HepG2 (cell line): ENCODE measurements around the gene HMGN4. TPM values are rescaled to one million over a fixed set of nuclear protein-coding genes. Genes with fewer than 3 reads are reported as not detected.

Experiments used
- BORCS8-MEF2B ChIP-seq: sonication (generic); formaldehyde crosslinking; IDR thresholded peaks from 2 replicates; pipeline ENCODE4 v1.8.0; 2022; ENCODE audit warnings: mild to moderate bottlenecking, missing genetic modification reagents
- CEBPG ChIP-seq: IDR thresholded peaks from 2 replicates; pipeline ENCODE4 v1.6.1; 2016
- ERF ChIP-seq: IDR thresholded peaks from 2 replicates; pipeline ENCODE4 v1.6.1; 2018; ENCODE audit warnings: missing biosample characterization, missing genetic modification reagents
- ETV6 ChIP-seq: sonication (generic); formaldehyde crosslinking; conservative IDR thresholded peaks from 2 replicates; pipeline ENCODE4 v1.4.0; 2020; ENCODE audit warnings: missing genetic modification reagents
- PHF8 ChIP-seq: sonication (generic); formaldehyde crosslinking; IDR thresholded peaks from 2 replicates; pipeline ENCODE4 v1.5.0; 2020; ENCODE audit warnings: missing genetic modification reagents
- SALL1 ChIP-seq: sonication (generic); formaldehyde crosslinking; IDR thresholded peaks from 2 replicates; pipeline ENCODE4 v1.8.0; 2022; ENCODE audit warnings: mild to moderate bottlenecking, missing genetic modification reagents
- SMAD3 ChIP-seq: sonication (generic); formaldehyde crosslinking; IDR thresholded peaks from 2 replicates; pipeline ENCODE4 v1.4.0; 2020; ENCODE audit warnings: missing genetic modification reagents
- SRSF9 ChIP-seq: fragments of 200-400 bp; formaldehyde crosslinking; IDR thresholded peaks from 2 replicates; pipeline ENCODE4 v1.6.1; 2018; ENCODE audit warnings: borderline replicate concordance, mild to moderate bottlenecking, low read depth, low read length; ENCODE audit not compliant: insufficient read depth, poor library complexity, severe bottlenecking
- ZNF235 ChIP-seq: sonication (generic); formaldehyde crosslinking; IDR thresholded peaks from 2 replicates; pipeline ENCODE4 v1.8.1; 2023; ENCODE audit warnings: mild to moderate bottlenecking, missing genetic modification reagents, borderline replicate concordance
- ZNF468 ChIP-seq: sonication (generic); formaldehyde crosslinking; IDR thresholded peaks from 2 replicates; pipeline ENCODE4 v1.8.0; 2022; ENCODE audit warnings: mild to moderate bottlenecking, moderate library complexity, missing genetic modification reagents
- ZNF501 ChIP-seq: sonication (generic); formaldehyde crosslinking; IDR thresholded peaks from 2 replicates; pipeline ENCODE4 v1.5.1; 2020; ENCODE audit warnings: mild to moderate bottlenecking, moderate library complexity, missing genetic modification reagents
- ZNF549 ChIP-seq: sonication (generic); formaldehyde crosslinking; IDR thresholded peaks from 2 replicates; pipeline ENCODE4 v1.5.0; 2020; ENCODE audit warnings: missing genetic modification reagents
- polyA plus RNA-seq, 8 experiments: library from polyadenylated mRNA; depleted of rRNA in 3 of 8; stranded (reverse) in 7 of 8; unstranded in 1 of 8; fragments of >200 nt; fragmentation: Illumina TruSeq in 4 of 8; extraction: Trizol in 4 of 8; gene quantifications; 2 replicates each; pipeline versions ENCODE4 v1.2.1 to v1.2.3, GENCODE V29; 2011 to 2016; ENCODE audit warnings: low read depth in 4 of 8, missing spikeins in 1 of 8, mixed read lengths in 1 of 8; ENCODE audit not compliant: insufficient read depth in 1 of 8
- total RNA-seq, 5 experiments: library from RNA; depleted of rRNA; stranded (reverse); fragments of >200 nt; fragmentation: Illumina TruSeq; extraction: Trizol; gene quantifications; 2 replicates each; pipeline ENCODE4 v1.2.3, GENCODE V29; 2016; ENCODE audit warnings: low read depth in 1 of 5
- TF ChIP-seq, protein P1 (sequence below): sonication (generic); formaldehyde crosslinking; IDR thresholded peaks from 2 replicates; pipeline ENCODE4 v1.8.0; 2022; ENCODE audit warnings: missing genetic modification reagents, low read depth, mild to moderate bottlenecking, borderline replicate concordance
- TF ChIP-seq, protein P2 (sequence below): sonication (generic); formaldehyde crosslinking; IDR thresholded peaks from 2 replicates; pipeline ENCODE4 v1.5.0; 2020; ENCODE audit warnings: mild to moderate bottlenecking, missing genetic modification reagents, borderline replicate concordance
- TF ChIP-seq, protein P3 (sequence below): sonication (generic); formaldehyde crosslinking; IDR thresholded peaks from 2 replicates; pipeline ENCODE4 v1.4.0; 2020; ENCODE audit warnings: mild to moderate bottlenecking, missing genetic modification reagents
- TF ChIP-seq, protein P4 (sequence below): IDR thresholded peaks from 2 replicates; pipeline ENCODE4 v1.6.1; 2016
- TF ChIP-seq, protein P5 (sequence below): IDR thresholded peaks from 2 replicates; pipeline ENCODE4 v1.6.1; 2016; ENCODE audit warnings: missing compliant biosample characterization, missing genetic modification reagents, borderline replicate concordance

Gene HMGN4
- total and polyA plus RNA-seq, 2 of the 13 experiments (the other 11 are each of a cell fraction or from before 2014, with no cell fraction given) = 39.9 to 52.1 TPM

DNA sequence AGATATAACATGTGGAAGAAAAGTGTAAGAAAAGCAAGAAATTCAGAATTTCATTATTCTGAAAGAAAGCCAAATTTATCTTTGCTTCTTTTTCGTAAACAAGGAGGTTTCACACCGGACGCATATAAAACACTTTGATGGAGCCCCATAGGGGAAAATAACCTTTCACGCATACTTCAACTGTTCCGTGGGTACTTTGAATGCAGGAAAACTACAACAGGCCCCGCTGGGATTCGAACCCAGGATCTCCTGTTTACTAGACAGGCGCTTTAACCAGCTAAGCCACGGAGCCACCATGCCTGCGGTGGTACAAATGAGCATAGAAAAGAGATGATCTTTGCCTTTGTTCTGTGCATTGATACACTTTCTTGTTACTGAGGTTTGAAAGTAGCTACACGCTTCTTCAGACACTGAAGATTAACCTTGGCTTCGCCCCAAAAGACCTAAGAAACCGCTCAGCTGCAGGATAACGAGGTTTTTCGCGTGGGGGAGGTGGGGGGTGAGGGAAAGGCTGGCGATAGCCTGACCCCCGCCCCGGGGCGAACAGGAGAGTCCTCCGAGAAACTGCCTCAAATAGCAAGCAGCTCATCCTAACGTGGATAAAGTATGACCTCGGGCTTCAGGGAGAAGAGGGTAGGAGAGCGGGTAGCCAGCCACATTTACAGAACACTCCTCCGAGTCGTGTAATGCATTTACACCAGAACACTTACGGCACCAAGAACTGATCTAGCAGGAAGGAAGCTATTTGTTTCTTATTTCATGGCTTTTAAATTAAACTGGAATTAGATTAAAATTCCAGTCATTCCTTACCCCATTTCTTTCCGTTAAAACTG is 5.3 kb upstream of the HMGN4 start (continued):
- TF ChIP-seq, protein P1, sequence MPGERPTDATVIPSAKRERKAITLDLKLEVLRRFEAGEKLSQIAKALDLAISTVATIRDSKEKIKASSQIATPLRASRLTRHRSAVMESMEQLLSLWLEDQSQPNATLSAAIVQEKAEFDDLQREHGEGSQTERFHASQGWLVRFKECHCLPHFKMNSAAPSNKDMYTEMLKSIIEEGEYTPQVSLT (CRISPR knock-in tag) = no peak
- TF ChIP-seq, protein P2, sequence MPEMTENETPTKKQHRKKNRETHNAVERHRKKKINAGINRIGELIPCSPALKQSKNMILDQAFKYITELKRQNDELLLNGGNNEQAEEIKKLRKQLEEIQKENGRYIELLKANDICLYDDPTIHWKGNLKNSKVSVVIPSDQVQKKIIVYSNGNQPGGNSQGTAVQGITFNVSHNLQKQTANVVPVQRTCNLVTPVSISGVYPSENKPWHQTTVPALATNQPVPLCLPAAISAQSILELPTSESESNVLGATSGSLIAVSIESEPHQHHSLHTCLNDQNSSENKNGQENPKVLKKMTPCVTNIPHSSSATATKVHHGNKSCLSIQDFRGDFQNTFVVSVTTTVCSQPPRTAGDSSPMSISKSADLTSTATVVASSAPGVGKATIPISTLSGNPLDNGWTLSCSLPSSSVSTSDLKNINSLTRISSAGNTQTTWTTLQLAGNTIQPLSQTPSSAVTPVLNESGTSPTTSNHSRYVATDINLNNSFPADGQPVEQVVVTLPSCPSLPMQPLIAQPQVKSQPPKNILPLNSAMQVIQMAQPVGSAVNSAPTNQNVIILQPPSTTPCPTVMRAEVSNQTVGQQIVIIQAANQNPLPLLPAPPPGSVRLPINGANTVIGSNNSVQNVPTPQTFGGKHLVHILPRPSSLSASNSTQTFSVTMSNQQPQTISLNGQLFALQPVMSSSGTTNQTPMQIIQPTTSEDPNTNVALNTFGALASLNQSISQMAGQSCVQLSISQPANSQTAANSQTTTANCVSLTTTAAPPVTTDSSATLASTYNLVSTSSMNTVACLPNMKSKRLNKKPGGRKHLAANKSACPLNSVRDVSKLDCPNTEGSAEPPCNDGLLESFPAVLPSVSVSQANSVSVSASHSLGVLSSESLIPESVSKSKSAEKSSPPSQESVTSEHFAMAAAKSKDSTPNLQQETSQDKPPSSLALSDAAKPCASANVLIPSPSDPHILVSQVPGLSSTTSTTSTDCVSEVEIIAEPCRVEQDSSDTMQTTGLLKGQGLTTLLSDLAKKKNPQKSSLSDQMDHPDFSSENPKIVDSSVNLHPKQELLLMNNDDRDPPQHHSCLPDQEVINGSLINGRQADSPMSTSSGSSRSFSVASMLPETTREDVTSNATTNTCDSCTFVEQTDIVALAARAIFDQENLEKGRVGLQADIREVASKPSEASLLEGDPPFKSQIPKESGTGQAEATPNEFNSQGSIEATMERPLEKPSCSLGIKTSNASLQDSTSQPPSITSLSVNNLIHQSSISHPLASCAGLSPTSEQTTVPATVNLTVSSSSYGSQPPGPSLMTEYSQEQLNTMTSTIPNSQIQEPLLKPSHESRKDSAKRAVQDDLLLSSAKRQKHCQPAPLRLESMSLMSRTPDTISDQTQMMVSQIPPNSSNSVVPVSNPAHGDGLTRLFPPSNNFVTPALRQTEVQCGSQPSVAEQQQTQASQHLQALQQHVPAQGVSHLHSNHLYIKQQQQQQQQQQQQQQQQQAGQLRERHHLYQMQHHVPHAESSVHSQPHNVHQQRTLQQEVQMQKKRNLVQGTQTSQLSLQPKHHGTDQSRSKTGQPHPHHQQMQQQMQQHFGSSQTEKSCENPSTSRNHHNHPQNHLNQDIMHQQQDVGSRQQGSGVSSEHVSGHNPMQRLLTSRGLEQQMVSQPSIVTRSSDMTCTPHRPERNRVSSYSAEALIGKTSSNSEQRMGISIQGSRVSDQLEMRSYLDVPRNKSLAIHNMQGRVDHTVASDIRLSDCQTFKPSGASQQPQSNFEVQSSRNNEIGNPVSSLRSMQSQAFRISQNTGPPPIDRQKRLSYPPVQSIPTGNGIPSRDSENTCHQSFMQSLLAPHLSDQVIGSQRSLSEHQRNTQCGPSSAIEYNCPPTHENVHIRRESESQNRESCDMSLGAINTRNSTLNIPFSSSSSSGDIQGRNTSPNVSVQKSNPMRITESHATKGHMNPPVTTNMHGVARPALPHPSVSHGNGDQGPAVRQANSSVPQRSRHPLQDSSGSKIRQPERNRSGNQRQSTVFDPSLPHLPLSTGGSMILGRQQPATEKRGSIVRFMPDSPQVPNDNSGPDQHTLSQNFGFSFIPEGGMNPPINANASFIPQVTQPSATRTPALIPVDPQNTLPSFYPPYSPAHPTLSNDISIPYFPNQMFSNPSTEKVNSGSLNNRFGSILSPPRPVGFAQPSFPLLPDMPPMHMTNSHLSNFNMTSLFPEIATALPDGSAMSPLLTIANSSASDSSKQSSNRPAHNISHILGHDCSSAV (CRISPR knock-in tag) = no peak
- TF ChIP-seq, protein P3, sequence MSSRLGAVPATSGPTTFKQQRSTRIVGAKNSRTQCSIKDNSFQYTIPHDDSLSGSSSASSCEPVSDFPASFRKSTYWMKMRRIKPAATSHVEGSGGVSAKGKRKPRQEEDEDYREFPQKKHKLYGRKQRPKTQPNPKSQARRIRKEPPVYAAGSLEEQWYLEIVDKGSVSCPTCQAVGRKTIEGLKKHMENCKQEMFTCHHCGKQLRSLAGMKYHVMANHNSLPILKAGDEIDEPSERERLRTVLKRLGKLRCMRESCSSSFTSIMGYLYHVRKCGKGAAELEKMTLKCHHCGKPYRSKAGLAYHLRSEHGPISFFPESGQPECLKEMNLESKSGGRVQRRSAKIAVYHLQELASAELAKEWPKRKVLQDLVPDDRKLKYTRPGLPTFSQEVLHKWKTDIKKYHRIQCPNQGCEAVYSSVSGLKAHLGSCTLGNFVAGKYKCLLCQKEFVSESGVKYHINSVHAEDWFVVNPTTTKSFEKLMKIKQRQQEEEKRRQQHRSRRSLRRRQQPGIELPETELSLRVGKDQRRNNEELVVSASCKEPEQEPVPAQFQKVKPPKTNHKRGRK (CRISPR knock-in tag) = no peak
- TF ChIP-seq ERF (CRISPR knock-in tag) = peak; percentile 93
- TF ChIP-seq, protein P4, sequence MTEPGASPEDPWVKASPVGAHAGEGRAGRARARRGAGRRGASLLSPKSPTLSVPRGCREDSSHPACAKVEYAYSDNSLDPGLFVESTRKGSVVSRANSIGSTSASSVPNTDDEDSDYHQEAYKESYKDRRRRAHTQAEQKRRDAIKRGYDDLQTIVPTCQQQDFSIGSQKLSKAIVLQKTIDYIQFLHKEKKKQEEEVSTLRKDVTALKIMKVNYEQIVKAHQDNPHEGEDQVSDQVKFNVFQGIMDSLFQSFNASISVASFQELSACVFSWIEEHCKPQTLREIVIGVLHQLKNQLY (CRISPR knock-in tag) = 0 out of 2 replicates have a peak, but pooled peaks have one; percentile 48
- peak; percentile 89 for TF ChIP-seq SMAD3 (CRISPR knock-in tag)
- TF ChIP-seq SRSF9 = no peak
- TF ChIP-seq ZNF235 (CRISPR knock-in tag) = no peak
- TF ChIP-seq BORCS8-MEF2B (CRISPR knock-in tag) = no peak; the same call in 1 of the 2 replicates
- peak; percentile 50 for TF ChIP-seq CEBPG (CRISPR knock-in tag)
- no peak for TF ChIP-seq ZNF549 (CRISPR knock-in tag)
- TF ChIP-seq PHF8 (CRISPR knock-in tag) = peak; percentile 53; the same call in 1 of the 2 replicates
- peak; percentile 82; the same call in 1 of the 2 replicates for TF ChIP-seq ETV6 (CRISPR knock-in tag)
- peak; percentile 85 for TF ChIP-seq SALL1
- TF ChIP-seq, protein P5, sequence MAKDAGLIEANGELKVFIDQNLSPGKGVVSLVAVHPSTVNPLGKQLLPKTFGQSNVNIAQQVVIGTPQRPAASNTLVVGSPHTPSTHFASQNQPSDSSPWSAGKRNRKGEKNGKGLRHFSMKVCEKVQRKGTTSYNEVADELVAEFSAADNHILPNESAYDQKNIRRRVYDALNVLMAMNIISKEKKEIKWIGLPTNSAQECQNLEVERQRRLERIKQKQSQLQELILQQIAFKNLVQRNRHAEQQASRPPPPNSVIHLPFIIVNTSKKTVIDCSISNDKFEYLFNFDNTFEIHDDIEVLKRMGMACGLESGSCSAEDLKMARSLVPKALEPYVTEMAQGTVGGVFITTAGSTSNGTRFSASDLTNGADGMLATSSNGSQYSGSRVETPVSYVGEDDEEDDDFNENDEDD (CRISPR knock-in tag) = peak; percentile 44; the same call in 1 of the 2 replicates
- no peak for TF ChIP-seq ZNF468
- TF ChIP-seq ZNF501 (CRISPR knock-in tag) = peak; percentile 98
